ENCODE measurements around the gene ECT2. TPM values are rescaled to one million over a fixed set of nuclear protein-coding genes. Genes with fewer than 3 reads are reported as not detected.

ECT2 gene
- total RNA-seq, 1 experiment from 2014 or later: 81.3 TPM

- Mint-ChIP-seq H3K27ac (no peak overlapping the region), H3K27me3 (ENCODE audit: low read depth) (no peaks in the 10 kb centered on the region), H3K36me3 (ENCODE audit: insufficient read depth in 1 of 3, low read depth in 3 of 3) (peaks cover 55 to 95% (median 90%) of the 10 kb centered on the region in 3 experiments), H3K9me3 (no peaks in the 10 kb centered on the region), H3K4me1 (no peaks in the 10 kb centered on the region), H3K4me3 (no peak overlapping the region)
- WGBS (ENCODE audit: extremely low coverage, insufficient read length, low lambda C conversion rate): 100% methylated on average over 1 of the region's 2 CpGs
- Histone ChIP-seq H2AK5ac (ENCODE audit: insufficient read length, low read length) (no peak overlapping the region), H3T11ph (ENCODE audit: low read length) (no peak overlapping the region), H3K56ac (ENCODE audit: insufficient read length, low read depth, low read length) (no peak overlapping the region), H2BK20ac (ENCODE audit: low read depth, low read length, poor library complexity, severe bottlenecking) (no peak overlapping the region), H2BK12ac (ENCODE audit: insufficient read length, low read depth, low read length) (no peak overlapping the region), H2BK120ac (ENCODE audit: low read depth, low read length, poor library complexity, severe bottlenecking) (no peak overlapping the region), H3K4me1 (ENCODE audit: insufficient read depth, low read length) (no peaks in the 10 kb centered on the region), H4K5ac (ENCODE audit: insufficient read length, low read depth, low read length) (no peak overlapping the region), H3K79me2 (ENCODE audit: insufficient read depth, low read length) (no peaks in the 10 kb centered on the region), H3K79me1 (ENCODE audit: insufficient read depth, low read depth, low read length, poor library complexity, severe bottlenecking) (no peaks in the 10 kb centered on the region), H2BK15ac (ENCODE audit: low read depth, low read length) (no peak overlapping the region), H3K9me3 (ENCODE audit: control insufficient read depth, low read depth, low read length) (no peaks in the 10 kb centered on the region), H3K4ac (ENCODE audit: low read depth, low read length) (no peak overlapping the region), H3K4me2 (ENCODE audit: insufficient read depth, insufficient read length, low read length) (no peak overlapping the region), H3K23me2 (ENCODE audit: insufficient read length, low read depth, low read length, poor library complexity, severe bottlenecking) (no peaks in the 10 kb centered on the region), H2BK5ac (ENCODE audit: insufficient read length, low read length) (no peak overlapping the region), H3K27me3 (ENCODE audit: insufficient read depth, low read length) (no peaks in the 10 kb centered on the region), H3K27ac (ENCODE audit: insufficient read length, low read depth, low read length) (no peak overlapping the region), H2AFZ (ENCODE audit: low read length) (no peak overlapping the region), H4K8ac (replicated peaks; ENCODE audit: insufficient read length, low read depth, low read length) (no peak overlapping the region), H3K14ac (ENCODE audit: insufficient read depth, low read length) (no peak overlapping the region), H3K9ac (ENCODE audit: extremely low read depth, insufficient read length, low read length) (no peak overlapping the region), H4K20me1 (ENCODE audit: control insufficient read depth, insufficient read depth, insufficient read length) (no peaks in the 10 kb centered on the region), H3K23ac (ENCODE audit: insufficient read length, low read depth, low read length) (no peak overlapping the region), H4K91ac (ENCODE audit: insufficient read length, low read depth, low read length) (no peak overlapping the region), H3K18ac (ENCODE audit: insufficient read length, low read depth, low read length) (no peak overlapping the region)
- TF ChIP-seq CTCF (conservative IDR thresholded peaks at IDR 0.05): no peak
- DNase-seq: no peak
Measured at GRCh38 chr3:172771672-172772071, 21.1 kb downstream of the ECT2 start.
